ENCODE measurements around the gene XYLT1. TPM values are rescaled to one million over a fixed set of nuclear protein-coding genes. Genes with fewer than 3 reads are reported as not detected.

The XYLT1 gene
- total and polyA plus RNA-seq, 2 of the 13 experiments (the other 11 are each of a cell fraction or from before 2014, with no cell fraction given) = not detected

GRCh38 chr16:17520111-17520510 lies 49.4 kb upstream of the XYLT1 start (continued):
- TF ChIP-seq CREB3 (CRISPR knock-in tag; IDR thresholded peaks at IDR 0.05) = no peak
- no peak for TF ChIP-seq KIAA2018 (CRISPR knock-in tag; IDR thresholded peaks at IDR 0.05; ENCODE audit: borderline replicate concordance)

Data from HepG2 (cell line).